Amniotic stem cell (primary cell): Measurements from ENCODE around the gene PPP1R1B.

Source experiments
- DNase-seq: peaks from one replicate; lab custom pipeline; 2025; lab: John Stamatoyannopoulos, UW

PPP1R1B gene

DNA sequence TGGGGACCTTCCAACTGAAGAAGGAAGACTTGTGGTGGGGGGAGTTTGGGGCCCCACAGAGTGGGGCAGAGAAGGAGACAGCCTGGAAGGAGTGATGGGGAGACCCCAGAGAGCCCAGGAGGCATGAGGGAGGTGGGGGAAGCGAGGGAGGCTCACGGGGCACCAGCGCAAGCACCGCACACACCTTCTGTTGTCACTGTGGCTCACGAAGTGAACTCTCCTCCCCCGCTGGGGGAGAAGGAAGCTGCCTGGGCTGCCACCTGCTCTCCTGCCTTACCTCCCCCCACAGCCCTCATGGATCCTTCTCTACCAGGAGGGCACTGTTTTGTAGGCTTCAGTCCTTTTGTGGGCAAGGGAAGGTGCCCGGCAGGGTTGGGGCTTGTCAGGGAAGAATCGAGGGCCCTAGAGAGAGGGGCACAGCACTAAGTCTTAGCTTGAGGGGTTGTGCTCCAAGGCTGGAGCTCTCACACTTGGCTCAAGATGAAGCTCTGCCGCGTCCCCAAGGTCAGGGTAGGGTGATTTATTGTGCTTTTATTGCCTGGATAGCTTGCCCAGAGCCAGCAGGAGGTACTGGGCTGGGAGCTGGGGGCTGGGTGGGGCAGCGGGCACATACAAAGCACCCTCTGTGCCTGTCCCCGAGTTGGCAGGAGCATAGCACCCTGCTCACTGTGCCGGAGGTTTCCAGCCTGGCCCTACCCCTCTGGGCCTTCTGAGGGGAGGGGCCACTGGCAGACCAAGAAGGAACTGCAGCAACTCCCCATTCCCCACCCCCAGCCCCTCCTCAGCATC is 5.6 kb downstream of the PPP1R1B start:
- no peak for DNase-seq

GRCh38 chr17:39633570-39634183 is 6.9 kb downstream of the PPP1R1B start:
- DNase-seq = no peak

DNA sequence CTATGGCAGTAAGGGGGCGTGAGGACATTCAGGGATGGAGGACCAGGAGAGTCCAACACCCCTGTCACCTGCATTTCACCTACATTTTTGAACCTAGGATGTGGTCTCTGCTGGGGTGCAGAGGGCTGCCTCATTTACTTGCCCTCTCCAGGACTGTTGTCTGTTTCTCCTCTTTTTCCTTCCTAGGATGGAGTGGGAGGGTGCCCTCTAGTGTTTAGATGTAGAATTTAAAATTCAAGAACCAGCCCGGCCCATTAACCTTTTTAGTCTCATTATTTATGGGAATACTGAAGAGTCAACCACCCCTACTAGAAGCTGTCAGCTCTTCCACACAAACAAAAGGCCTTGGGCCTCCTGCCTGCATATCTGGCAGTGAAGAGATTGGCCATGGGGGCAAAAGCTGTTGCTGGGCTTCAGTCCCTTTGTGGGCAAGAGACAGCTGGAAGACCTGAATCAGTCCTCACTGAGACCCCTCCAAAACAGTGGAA is 7.7 kb downstream of the PPP1R1B start:
- DNase-seq = no peak

- no peak for DNase-seq
These were observed 8.9 kb downstream of the PPP1R1B start for GRCh38 chr17:39635614-39636176.

DNA sequence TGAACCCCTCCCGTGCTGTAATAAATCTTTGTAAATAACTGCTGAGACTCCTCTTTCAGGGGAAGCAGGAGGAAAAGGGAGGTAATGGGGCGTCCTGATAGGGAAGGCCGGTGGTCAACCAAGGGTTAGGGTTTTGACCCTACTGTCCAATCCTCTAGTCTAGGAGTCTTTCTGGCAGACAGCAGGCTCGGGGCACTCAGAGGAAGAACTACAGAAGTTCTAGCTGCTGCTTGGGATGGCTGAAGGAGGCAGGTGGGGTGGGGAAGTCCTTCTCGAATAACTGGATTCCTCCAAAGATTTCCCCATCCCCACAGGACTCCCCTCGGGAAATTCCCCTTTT is 9.8 kb downstream of the PPP1R1B start:
- DNase-seq = no peak

DNA sequence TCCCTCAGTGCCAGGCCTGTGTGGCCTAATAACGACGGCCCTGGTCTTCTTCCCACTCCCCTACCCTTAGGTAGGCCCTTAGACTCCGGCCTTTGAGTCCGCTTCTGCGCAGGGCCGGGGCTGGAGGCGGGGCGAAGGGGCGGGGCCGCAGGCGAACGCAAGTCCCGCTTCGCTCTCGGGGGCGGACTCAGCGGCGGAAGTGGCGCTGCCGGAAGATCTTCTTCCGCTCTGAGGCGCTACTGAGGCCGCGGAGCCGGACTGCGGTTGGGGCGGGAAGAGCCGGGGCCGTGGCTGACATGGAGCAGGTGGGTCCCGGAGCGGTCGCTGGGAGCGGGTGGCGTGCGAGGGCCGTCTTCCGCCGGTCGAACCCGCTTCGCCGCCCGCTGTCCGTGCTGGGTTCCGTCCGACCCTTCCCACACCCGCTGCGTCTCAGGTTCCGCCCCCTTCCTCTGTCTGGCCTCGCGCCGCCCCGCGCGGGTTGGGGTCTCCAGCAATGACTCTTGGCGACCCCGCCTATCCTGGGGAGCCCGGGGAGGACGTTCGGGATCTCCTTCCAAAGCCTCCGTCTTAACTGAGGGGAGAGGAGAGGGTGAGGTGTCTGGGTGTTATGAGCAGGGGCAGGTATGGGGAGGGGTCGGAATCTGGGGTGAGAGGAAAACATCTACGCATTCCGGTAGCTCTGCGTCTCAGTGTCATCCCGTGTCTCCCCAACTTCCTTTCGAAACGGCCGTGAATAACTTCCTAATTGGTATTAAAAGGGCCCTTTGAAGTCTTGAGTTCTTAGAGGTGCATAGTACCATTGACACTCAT is 10.4 kb downstream of the PPP1R1B start, which contains the start of gene STARD3:
TSS of gene STARD3 (plus strand) at position 218 of the 810 bp plus-strand sequence. CDS start 16,388 bp downstream, outside the sequence.
- peak; percentile 38 for DNase-seq

DNA sequence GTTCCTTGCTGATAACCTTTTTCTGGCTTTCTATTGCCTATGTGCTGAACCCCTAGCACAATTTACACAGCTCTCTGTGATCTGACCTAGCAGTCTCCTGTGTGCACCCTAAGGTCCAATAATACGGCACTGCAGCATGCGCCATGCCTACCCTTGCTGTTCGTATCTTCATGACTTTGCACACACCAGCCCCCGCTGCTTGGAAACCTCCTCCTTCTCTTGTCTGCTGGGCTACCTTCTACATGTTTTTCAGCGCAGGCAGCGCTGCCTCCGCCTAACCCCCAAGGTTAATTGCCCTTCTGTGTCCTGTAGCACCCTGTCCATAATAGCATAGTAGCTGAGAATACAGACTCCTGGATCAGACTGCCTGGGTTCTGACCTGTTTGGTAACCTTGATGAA is 11.6 kb downstream of the PPP1R1B start:
- DNase-seq = no peak

GRCh38 chr17:39639043-39639442 is 12.3 kb downstream of the PPP1R1B start:
- DNase-seq = no peak

GRCh38 chr17:39639566-39640458 is 13.1 kb downstream of the PPP1R1B start:
- no peak for DNase-seq

DNA sequence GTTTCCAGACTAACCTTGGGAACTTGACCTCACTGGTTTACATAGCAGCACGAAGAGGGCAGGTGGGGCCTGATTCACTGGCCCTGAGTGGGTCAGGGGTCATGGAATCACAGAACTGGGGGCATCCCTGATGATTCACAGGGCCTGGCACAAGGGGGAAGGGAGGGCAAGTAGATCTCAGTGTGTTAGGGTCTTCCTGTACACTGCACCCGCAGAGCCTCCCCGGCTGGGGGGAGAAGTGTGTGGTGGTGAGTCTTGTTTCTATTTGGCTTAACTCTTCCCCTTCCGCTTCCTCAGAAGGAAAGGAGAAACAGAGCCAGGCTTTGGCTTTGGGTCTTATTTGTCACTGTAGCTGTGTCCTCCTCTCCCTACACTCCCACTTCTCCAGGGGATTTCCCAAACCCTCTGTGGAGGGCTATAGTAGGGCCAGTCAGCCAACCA is 13.9 kb downstream of the PPP1R1B start:
- no peak for DNase-seq

- no peak for DNase-seq
These were observed 14.3 kb downstream of the PPP1R1B start for GRCh38 chr17:39641097-39641496.

DNA sequence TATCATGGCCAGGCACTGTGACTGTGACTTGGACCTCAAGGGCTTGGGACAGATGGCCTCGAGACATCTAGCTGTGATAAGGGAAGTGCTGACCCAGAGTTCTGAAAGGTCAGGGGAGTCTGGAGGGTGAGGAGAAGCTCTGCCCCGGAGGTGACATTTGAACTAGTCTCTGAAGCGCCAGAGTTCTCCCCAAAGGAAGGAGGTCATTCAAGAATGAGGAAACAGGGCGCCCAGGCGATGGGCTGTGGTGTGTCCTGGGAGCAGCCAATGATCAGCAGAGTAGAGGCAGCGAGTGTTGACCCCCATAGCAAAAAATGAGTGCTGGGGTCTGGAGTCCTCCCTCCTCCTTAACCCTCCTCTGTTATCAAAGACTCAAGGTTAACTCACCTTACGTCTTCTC is 15.1 kb downstream of the PPP1R1B start:
- DNase-seq = no peak

- DNase-seq = no peak
These were observed 15.7 kb downstream of the PPP1R1B start for GRCh38 chr17:39642291-39643074.

GRCh38 chr17:39643271-39643670 is 16.5 kb downstream of the PPP1R1B start:
- no peak for DNase-seq

GRCh38 chr17:39647256-39647655 is 20.5 kb downstream of the PPP1R1B start:
- no peak for DNase-seq

DNA sequence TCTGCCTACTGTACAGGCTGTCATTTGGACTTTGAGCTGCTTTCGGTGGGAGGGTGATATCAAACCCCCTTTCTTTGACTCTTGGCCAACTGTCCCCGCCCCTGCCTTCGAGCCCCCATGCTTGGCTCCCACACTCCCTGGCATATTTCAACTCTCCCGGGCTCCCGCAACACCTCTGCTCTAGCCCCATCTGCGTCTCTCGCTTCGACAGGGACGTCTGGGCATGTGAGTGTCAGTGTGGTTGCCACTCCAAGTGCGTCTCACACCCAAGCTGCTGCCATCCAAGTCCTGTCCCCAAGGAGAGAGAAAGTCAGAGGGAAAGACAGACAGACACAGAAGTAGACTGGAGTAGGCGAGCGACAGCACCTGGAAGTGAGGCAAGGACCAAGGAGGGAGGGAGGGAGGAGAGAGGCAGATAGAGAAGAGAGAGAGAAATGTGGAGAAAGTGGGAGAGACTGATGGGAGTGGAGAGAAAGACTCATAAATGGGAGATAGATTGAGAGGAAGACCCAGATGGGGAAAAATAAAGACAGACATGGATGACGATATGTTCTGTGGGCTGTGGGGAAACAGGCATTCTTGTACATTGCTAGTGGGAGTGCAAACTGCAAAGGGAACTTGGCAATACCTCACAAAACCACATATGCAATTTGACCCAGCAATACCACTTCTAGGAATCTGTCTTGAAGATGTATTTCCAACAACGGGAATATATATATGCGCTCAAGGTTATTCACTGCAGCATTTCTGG is 22.0 kb downstream of the PPP1R1B start:
- DNase-seq = no peak

- DNase-seq = no peak
These were observed 23.4 kb downstream of the PPP1R1B start for GRCh38 chr17:39650121-39650579.

DNA sequence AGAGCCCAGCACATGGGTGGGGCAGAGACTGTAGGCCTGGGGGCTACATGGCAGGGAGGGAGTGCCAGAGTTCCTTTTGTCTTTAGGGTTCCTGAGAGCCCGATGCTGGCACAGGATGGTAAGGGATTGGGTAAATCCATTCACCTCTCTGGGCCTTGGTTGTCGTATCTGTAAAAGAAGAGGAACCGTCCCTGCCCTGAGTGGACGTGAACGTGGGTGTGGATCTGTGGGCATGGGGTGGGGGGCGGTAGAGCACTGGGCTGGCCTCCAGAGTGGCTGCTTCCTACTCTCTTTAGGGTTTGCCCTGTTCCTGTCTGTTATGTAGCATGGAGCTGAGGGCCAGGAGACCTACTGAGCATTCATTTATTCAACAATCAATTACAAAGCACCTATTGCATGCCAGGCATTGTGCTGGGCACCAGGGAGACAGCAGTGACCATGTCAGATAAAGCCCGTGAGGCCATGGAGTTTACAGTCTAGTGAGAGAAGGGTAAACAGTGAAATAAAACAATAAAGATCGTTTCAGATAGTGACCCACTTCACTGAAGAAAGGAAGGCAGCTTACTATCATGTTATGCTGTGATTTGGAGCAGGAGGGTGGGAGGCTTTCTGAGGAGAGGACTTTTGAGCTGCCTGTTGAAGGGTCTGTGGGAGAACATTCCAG is 25.3 kb downstream of the PPP1R1B start:
- DNase-seq = no peak
